GM12875 (cell line): Measurements from ENCODE around the gene COL13A1.

ENCODE experiments used
- H3K4me3 ChIP-seq: one replicate; pipeline ENCODE4 v1.5.1; 2011; ENCODE audit warnings: low read depth, low read length, control low read depth
- TF ChIP-seq, protein P1 (sequence below): IDR thresholded peaks from 2 replicates; pipeline ENCODE4 v1.5.1; 2011; ENCODE audit warnings: low read depth, mild to moderate bottlenecking, control low read depth, inconsistent platforms, low read length, moderate library complexity, borderline replicate concordance; ENCODE audit not compliant: insufficient read depth

COL13A1 gene

DNA sequence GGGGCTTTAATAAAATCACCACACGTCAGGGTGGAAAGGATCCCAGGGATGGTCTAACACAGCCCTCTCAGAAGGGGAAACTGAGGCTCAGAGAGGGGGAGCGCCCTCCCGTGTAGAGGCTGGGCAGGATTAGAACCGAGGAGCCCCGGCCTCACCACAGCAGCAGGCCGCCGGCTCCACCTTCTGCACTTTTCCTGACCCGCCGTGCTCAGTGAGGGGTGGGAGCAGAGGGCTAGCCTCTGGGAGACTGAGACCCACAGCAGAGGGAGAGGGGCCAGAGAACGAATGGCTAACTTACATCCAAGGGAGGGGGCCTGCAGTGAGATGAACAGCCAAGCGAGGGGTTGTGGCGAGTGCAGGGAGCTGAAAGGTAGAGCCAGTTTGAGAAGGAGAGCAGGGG lies 79.5 kb downstream of the COL13A1 start:
- H3K4me3 ChIP-seq, result no peak overlapping the region
- TF ChIP-seq, protein P1, sequence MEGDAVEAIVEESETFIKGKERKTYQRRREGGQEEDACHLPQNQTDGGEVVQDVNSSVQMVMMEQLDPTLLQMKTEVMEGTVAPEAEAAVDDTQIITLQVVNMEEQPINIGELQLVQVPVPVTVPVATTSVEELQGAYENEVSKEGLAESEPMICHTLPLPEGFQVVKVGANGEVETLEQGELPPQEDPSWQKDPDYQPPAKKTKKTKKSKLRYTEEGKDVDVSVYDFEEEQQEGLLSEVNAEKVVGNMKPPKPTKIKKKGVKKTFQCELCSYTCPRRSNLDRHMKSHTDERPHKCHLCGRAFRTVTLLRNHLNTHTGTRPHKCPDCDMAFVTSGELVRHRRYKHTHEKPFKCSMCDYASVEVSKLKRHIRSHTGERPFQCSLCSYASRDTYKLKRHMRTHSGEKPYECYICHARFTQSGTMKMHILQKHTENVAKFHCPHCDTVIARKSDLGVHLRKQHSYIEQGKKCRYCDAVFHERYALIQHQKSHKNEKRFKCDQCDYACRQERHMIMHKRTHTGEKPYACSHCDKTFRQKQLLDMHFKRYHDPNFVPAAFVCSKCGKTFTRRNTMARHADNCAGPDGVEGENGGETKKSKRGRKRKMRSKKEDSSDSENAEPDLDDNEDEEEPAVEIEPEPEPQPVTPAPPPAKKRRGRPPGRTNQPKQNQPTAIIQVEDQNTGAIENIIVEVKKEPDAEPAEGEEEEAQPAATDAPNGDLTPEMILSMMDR, result no peak

GRCh38 chr10:69883310-69884023 lies 81.8 kb downstream of the COL13A1 start:
- TF ChIP-seq, protein P1, result no peak
- H3K4me3 ChIP-seq, result no peak overlapping the region

DNA sequence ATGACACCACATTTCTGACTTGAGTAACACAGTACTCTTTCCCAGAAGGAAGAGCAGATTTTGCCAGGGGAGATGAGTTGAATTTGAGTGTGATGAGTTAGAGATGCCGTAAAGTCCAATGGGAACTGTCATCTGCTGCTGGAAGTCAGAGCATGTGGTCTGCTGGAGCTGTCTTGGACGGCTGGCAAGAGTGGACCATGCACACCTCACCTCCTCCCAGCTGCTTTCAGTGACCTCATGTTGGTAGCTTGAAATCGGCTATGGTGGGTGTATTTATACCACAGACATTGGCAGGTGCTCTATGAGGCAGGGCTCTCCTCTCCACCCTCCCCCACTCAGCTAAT lies 82.3 kb downstream of the COL13A1 start:
- no peak overlapping the region for H3K4me3 ChIP-seq
- TF ChIP-seq, protein P1, result no peak

DNA sequence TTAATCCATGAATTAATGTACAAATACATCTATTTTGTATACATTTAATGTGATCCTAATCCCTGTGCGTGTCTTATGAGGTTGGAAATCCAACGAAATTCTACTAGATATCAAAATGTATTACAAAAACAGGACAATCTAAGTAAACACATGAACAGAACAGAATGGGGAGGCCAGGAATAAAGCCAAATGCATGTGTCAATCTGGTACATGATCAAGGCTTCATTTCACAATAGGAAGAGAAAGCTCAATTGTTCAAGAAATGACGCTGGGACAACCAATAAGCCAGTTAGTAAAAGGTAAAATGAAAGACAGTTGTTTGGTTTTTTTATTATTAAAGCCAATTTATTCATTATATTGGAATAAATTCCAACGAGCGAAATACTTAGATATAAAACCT lies 83.0 kb downstream of the COL13A1 start:
- TF ChIP-seq, protein P1, result no peak
- no peak overlapping the region for H3K4me3 ChIP-seq

DNA sequence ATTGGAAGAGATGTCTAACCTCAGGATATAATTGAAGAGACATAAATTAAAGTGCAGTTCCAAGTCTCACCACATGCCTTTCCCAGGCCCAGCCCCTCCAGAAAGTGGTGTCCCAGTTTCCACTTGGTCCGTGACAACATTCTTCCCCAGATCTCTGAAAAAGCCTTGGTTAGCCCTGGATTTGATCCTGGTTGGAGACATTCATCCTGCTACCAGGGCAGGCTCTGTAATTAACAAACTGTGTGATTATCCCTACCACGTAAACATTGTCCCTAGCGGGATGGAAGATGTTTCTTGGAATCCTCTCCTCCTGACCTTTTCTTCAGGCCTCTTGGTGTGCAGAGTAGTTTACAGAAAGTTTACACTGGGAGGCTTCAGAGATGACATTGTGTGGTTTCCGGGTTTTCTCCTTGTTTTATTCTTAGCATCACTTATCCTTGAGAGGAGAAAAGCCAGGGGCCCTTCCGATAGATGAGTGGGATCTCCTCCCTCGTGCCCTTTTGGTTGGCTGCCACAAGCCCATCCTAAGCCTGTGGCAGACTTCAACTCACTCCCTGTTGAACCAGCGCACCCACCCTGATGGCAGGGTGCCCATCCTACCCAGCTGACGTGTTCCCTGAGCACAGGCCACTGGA lies 83.8 kb downstream of the COL13A1 start:
- TF ChIP-seq, protein P1, result peak; percentile 19; the same call in 1 of the 2 replicates
- no peak overlapping the region for H3K4me3 ChIP-seq

- TF ChIP-seq, protein P1, result no peak
- H3K4me3 ChIP-seq, result no peak overlapping the region
Measured at GRCh38 chr10:69888882-69889584, 87.3 kb downstream of the COL13A1 start.
